Immature natural killer cell (primary cell): ENCODE data around the gene C1QTNF5. TPM values are rescaled to one million over a fixed set of nuclear protein-coding genes. Genes with fewer than 3 reads are reported as not detected.

ENCODE experiments used
- DNase-seq, 3 donors: peaks; one replicate each; pipeline ENCODE4 v3.0.0; 2022; ENCODE audit warnings: mixed read lengths in 1 of 3
- H3K27ac Mint-ChIP-seq, 6 donors: one replicate each; pipeline ENCODE4 v1.8.0; 2020; ENCODE audit warnings: mixed read lengths in 6 of 6, mild to moderate bottlenecking in 5 of 6, inconsistent platforms in 4 of 6, moderate library complexity in 3 of 6
- H3K27me3 Mint-ChIP-seq, 3 donors: one replicate each; pipeline ENCODE4 v1.8.0; 2020 to 2021; ENCODE audit warnings: low read depth in 3 of 3, mild to moderate bottlenecking in 3 of 3, mixed read lengths in 3 of 3, moderate library complexity in 3 of 3, inconsistent platforms in 1 of 3
- H3K36me3 Mint-ChIP-seq, 3 donors: one replicate each; pipeline ENCODE4 v1.8.0; 2020; ENCODE audit warnings: mixed read lengths in 3 of 3, inconsistent platforms in 2 of 3, mild to moderate bottlenecking in 2 of 3
- H3K4me1 Mint-ChIP-seq, 2 donors: one replicate each; pipeline ENCODE4 v1.8.0; 2020; ENCODE audit warnings: inconsistent platforms in 2 of 2, mild to moderate bottlenecking in 2 of 2, mixed read lengths in 2 of 2, moderate library complexity in 1 of 2
- H3K4me3 Mint-ChIP-seq, 5 donors: one replicate each; pipeline ENCODE4 v1.8.0; 2020; ENCODE audit warnings: mild to moderate bottlenecking in 5 of 5, mixed read lengths in 5 of 5, inconsistent platforms in 3 of 5, moderate library complexity in 3 of 5
- H3K9me3 Mint-ChIP-seq, 6 donors: one replicate each; pipeline ENCODE4 v1.8.0; 2020; ENCODE audit warnings: mild to moderate bottlenecking in 6 of 6, mixed read lengths in 6 of 6, inconsistent platforms in 4 of 6, moderate library complexity in 3 of 6
- polyA plus RNA-seq, 3 donors: library from polyadenylated mRNA; unstranded; fragments of 300-500 nt; fragmentation: Illumina TruSeq; gene quantifications; one replicate each; pipeline ENCODE4 v1.2.3, GENCODE V29; 2021

C1QTNF5 gene
- polyA plus RNA-seq, 3 donors from 2014 or later, result not detected

- Mint-ChIP-seq H3K4me3 (no peak overlapping the region), H3K27me3 (peaks cover 2 to 6% (median 2%) of the 10 kb centered on the region in 3 donors), H3K36me3 (peaks cover 16 to 41% (median 30%) of the 10 kb centered on the region in 3 donors), H3K4me1 (peaks cover 0 to 1% of the 10 kb centered on the region in 2 donors), H3K9me3 (no peaks in the 10 kb centered on the region), H3K27ac (peak overlapping the region in 1 of 6 donors; percentile 31)
- no peak for DNase-seq
Measured at GRCh38 chr11:119306373-119306890, 34.3 kb downstream of the C1QTNF5 start.

GRCh38 chr11:119305556-119306372 is 34.9 kb downstream of the C1QTNF5 start:
- Mint-ChIP-seq H3K4me1 (peaks cover 0 to 1% of the 10 kb centered on the region in 2 donors), H3K27me3 (peaks cover 2 to 6% (median 2%) of the 10 kb centered on the region in 3 donors), H3K4me3 (no peak overlapping the region), H3K27ac (peak overlapping the region in 3 of 6 donors; percentile 6 to 43 (median 34)), H3K9me3 (no peaks in the 10 kb centered on the region), H3K36me3 (peaks cover 23 to 48% (median 35%) of the 10 kb centered on the region in 3 donors)
- no peak for DNase-seq

- no peaks in the 10 kb centered on the region for H3K27me3 Mint-ChIP-seq
- peaks cover 0 to 1% of the 10 kb centered on the region in 2 donors for H3K4me1 Mint-ChIP-seq
- peaks cover 46 to 67% (median 47%) of the 10 kb centered on the region in 3 donors for H3K36me3 Mint-ChIP-seq
- no peak for DNase-seq
- no peak overlapping the region for H3K4me3 Mint-ChIP-seq
- H3K27ac Mint-ChIP-seq, result no peak overlapping the region
- no peaks in the 10 kb centered on the region for H3K9me3 Mint-ChIP-seq
Measured at GRCh38 chr11:119303227-119303718, 37.4 kb downstream of the C1QTNF5 start.

GRCh38 chr11:119300198-119300964 is 40.3 kb downstream of the C1QTNF5 start:
- Mint-ChIP-seq H3K9me3 (no peaks in the 10 kb centered on the region), H3K36me3 (peaks cover 52 to 82% (median 61%) of the 10 kb centered on the region in 3 donors), H3K27ac (no peak overlapping the region)

GRCh38 chr11:119299416-119299815 is 41.3 kb downstream of the C1QTNF5 start:
- DNase-seq, result no peak
- Mint-ChIP-seq H3K4me1 (no peaks in the 10 kb centered on the region), H3K27ac (no peak overlapping the region), H3K36me3 (peaks cover 52 to 78% (median 61%) of the 10 kb centered on the region in 3 donors), H3K4me3 (no peak overlapping the region), H3K27me3 (no peaks in the 10 kb centered on the region), H3K9me3 (no peaks in the 10 kb centered on the region)

More at GRCh38 chr11:119300198-119300964, 40.3 kb downstream of the C1QTNF5 start:
- Mint-ChIP-seq H3K4me3 (no peak overlapping the region), H3K27me3 (no peaks in the 10 kb centered on the region), H3K4me1 (no peaks in the 10 kb centered on the region)
- no peak for DNase-seq

- Mint-ChIP-seq H3K4me1 (no peaks in the 10 kb centered on the region), H3K27me3 (no peaks in the 10 kb centered on the region), H3K36me3 (peaks cover 46 to 72% (median 61%) of the 10 kb centered on the region in 3 donors), H3K27ac (no peak overlapping the region), H3K4me3 (no peak overlapping the region), H3K9me3 (no peaks in the 10 kb centered on the region)
- no peak for DNase-seq
Measured at GRCh38 chr11:119298726-119299125, 42.0 kb downstream of the C1QTNF5 start.

- H3K4me1 Mint-ChIP-seq, result no peaks in the 10 kb centered on the region
- no peak overlapping the region for H3K4me3 Mint-ChIP-seq
- no peak overlapping the region for H3K27ac Mint-ChIP-seq
- no peaks in the 10 kb centered on the region for H3K27me3 Mint-ChIP-seq
- no peak for DNase-seq
- H3K36me3 Mint-ChIP-seq, result peaks cover 38 to 64% (median 53%) of the 10 kb centered on the region in 3 donors
- H3K9me3 Mint-ChIP-seq, result no peaks in the 10 kb centered on the region
Measured at GRCh38 chr11:119297938-119298337, 42.7 kb downstream of the C1QTNF5 start.

- peaks cover 37 to 51% (median 38%) of the 10 kb centered on the region in 3 donors for H3K36me3 Mint-ChIP-seq
- H3K27ac Mint-ChIP-seq, result no peak overlapping the region
- H3K9me3 Mint-ChIP-seq, result no peaks in the 10 kb centered on the region
- no peaks in the 10 kb centered on the region for H3K27me3 Mint-ChIP-seq
- no peak for DNase-seq
- no peaks in the 10 kb centered on the region for H3K4me1 Mint-ChIP-seq
- no peak overlapping the region for H3K4me3 Mint-ChIP-seq
Measured at GRCh38 chr11:119295178-119295577, 45.5 kb downstream of the C1QTNF5 start.

- Mint-ChIP-seq H3K4me1 (no peaks in the 10 kb centered on the region), H3K36me3 (peaks cover 27 to 34% (median 30%) of the 10 kb centered on the region in 3 donors), H3K27me3 (no peaks in the 10 kb centered on the region), H3K27ac (no peak overlapping the region), H3K9me3 (no peaks in the 10 kb centered on the region), H3K4me3 (no peak overlapping the region)
- no peak for DNase-seq
Measured at GRCh38 chr11:119293461-119293860, 47.2 kb downstream of the C1QTNF5 start.

GRCh38 chr11:119290894-119291497 is 49.7 kb downstream of the C1QTNF5 start:
- H3K36me3 Mint-ChIP-seq, result peaks cover 24 to 36% (median 30%) of the 10 kb centered on the region in 3 donors
- no peak overlapping the region for H3K27ac Mint-ChIP-seq

More at GRCh38 chr11:119290894-119291497, 49.7 kb downstream of the C1QTNF5 start:
- Mint-ChIP-seq H3K27me3 (no peaks in the 10 kb centered on the region), H3K9me3 (no peaks in the 10 kb centered on the region), H3K4me1 (no peaks in the 10 kb centered on the region), H3K4me3 (no peak overlapping the region)
- no peak for DNase-seq

Other genes starting within 250 kb of the C1QTNF5 start
- 10 to 100 TPM; 23.7 to 47.4 (median 44.5) TPM for gene DPAGT1, start 239.0 kb downstream of the C1QTNF5 start, polyA plus RNA-seq
- 1 to 10 TPM; 1.0 to 7.7 (median 2.6) TPM for gene C2CD2L, start 233.5 kb downstream of the C1QTNF5 start, polyA plus RNA-seq
- 10 to 100 TPM in 2 of 3 donors, 1 to 10 TPM in 1; 9.2 to 18.6 (median 11.0) TPM for gene HINFP, start 219.3 kb downstream of the C1QTNF5 start, polyA plus RNA-seq
- gene ABCG4, start 191.8 kb downstream of the C1QTNF5 start, polyA plus RNA-seq, result not detected
- gene NLRX1, start 172.2 kb downstream of the C1QTNF5 start, polyA plus RNA-seq, result 10 to 100 TPM; 10.7 to 20.9 (median 11.0) TPM
- under 1 TPM in 1 of 3 donors, not detected in 2; 0.24 TPM for gene NHERF4, start 155.4 kb downstream of the C1QTNF5 start, polyA plus RNA-seq
- 1 to 10 TPM; 1.1 to 9.6 (median 5.0) TPM for gene CBL, start 134.5 kb downstream of the C1QTNF5 start, polyA plus RNA-seq
- not detected for gene MCAM, start 23.8 kb downstream of the C1QTNF5 start, polyA plus RNA-seq
- 10 to 100 TPM; 21.9 to 42.2 (median 33.5) TPM for gene RNF26, start 6.4 kb downstream of the C1QTNF5 start, polyA plus RNA-seq
- gene MFRP, start 5.8 kb upstream of the C1QTNF5 start, polyA plus RNA-seq, result not detected
- gene USP2, start 40.8 kb upstream of the C1QTNF5 start, polyA plus RNA-seq, result not detected
- not detected for gene THY1, start 82.3 kb upstream of the C1QTNF5 start, polyA plus RNA-seq